ENCODE results near the gene CHD3.

The CHD3 gene

DNA sequence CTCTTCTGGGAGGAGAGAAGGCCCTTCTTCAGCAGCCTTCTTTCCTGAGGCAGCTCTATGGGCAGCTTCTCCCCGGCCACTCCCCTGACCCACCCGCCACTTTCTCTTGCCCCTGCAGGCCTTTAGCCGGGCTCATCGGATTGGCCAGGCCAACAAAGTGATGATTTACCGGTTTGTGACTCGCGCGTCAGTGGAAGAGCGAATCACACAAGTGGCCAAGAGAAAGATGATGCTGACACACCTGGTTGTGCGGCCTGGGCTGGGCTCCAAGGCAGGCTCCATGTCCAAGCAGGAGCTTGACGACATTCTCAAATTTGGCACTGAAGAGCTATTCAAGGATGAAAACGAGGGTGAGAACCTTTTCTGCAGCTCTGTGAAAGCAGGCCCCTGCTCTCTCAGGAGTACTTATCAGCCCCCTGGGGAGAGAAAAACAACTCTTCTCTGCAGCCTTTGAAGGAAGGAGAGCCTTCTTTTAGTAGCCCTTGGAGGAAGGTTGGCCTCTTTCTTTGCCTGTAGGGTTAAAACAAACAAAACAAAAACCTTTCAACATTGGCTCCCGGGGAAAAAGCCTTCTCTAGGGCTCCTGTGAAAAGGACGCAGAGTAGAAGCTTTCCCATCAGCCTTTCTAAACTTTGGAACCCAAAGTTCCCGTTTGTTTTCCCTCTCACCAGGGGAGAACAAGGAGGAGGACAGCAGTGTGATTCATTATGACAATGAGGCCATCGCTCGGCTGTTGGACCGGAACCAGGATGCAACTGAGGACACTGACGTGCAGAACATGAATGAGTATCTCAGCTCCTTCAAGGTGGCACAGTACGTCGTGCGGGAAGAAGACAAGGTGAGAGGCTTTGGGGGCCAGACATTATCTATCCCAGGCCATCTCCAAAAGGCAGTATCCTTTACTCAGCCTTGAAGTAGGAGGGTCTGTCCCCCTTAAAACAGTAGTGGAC is 14.8 kb downstream of the CHD3 start:
- no peak for DNase-seq

DNA sequence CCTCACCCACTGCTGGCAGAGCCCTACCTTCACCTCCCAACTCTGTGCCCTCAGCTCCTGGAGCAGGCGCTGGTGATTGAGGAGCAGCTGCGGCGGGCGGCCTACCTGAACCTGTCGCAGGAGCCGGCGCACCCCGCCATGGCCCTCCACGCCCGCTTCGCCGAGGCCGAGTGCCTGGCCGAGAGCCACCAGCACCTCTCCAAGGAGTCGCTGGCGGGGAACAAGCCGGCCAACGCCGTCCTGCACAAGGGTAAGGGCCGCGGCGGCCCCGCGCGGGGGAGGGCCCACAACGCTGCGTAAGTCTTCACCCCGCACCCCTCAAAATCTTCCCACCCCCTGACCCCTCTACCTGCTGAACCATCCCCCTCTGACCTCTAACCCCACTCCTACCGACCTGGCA is 20.5 kb downstream of the CHD3 start:
- no peak for DNase-seq

DNA sequence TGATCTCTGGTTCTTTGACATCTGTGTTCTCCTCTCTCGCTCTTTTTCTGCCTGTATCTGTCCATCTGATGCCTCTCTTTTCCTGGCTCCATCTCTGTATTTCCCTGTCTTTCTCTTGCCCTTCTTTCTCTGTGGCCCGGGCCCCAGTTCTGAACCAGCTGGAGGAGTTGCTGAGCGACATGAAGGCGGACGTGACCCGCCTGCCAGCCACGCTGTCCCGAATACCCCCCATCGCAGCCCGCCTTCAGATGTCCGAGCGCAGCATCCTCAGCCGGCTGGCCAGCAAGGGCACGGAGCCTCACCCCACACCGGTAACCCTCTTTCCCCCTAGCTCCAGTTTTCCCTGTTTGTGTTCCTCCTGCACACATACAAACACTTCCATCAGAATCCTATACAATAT is 21.7 kb downstream of the CHD3 start:
- no peak for DNase-seq

GRCh38 chr17:7910711-7911110 is 22.1 kb downstream of the CHD3 start:
- no peak for DNase-seq

DNA sequence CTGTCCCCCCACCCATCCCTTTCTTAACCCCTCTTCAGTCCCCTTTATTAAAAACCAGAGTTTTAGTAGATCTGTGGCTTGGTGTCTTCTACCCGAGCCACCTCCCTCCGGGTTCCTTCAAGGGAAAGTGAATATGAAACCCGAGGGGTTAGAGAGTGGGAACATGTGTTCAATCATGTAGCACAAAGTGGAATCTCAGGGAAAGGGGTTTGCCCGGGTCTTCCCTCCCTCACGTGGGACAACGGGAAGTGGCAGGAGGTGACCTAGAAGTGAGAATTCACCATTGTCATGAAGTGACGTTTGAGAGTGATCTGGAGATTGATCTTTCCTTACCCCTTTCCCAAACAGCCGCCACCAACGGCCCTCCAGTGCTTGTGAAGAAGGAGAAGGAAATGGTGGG is 22.5 kb downstream of the CHD3 start:
- no peak for DNase-seq

DNA sequence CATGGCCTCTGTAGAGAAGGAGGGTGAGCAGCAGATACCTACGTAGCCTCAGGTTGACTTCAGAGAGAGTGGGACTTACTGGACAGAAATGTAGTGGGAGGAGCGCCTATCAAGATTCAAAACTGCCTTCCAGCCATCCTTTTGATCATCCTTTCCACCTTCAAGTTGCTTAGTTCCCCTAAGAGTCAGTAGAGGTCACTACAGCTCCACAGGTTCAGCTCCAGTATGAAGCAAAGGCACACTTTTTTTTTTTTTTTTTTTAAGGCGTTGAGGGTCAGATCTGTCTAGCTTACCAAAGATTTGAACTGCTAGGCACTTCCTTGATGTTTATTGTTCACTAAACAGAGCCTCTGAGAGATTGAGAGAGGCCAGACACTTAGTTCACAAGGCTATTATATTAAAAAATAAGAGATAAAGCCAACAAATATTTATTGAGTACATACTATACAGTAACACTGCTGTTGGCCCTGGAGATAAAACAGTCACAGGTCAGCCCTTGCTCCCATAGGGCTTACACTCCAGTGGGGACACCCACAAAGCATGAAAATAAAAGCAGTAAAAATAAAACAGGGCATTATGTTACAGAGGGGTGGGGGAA is 24.4 kb downstream of the CHD3 start:
- DNase-seq = peak; percentile 33

DNA sequence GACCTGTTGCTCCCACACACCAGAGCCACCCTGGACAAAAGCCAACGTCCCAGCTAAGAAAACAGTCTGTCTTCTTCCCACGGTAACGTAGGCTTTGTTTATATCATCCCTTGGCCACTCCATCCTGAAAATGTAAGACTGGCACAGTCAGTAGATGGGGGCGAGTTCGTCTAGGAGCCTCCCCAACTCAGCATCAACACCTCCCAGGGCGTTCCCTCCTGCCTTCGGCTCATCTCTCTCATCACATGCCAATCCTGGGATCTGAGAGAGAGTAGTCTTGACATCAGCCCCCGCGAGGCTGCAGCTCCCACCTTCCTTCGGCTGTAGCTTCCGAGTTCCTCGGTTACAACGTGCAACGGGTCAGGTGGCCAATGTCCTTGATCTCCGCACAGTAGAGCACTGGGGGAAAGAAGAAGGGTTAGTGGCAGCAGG is 26.6 kb downstream of the CHD3 start:
- no peak for DNase-seq

- peak; percentile 92 for DNase-seq
Measured at GRCh38 chr17:7915611-7916384, 27.2 kb downstream of the CHD3 start, which contains the start of gene RNF227. Gene RNF227 (minus strand): TSS chr17:7916289. CDS start chr17:7916195, 94 bp downstream.

DNA sequence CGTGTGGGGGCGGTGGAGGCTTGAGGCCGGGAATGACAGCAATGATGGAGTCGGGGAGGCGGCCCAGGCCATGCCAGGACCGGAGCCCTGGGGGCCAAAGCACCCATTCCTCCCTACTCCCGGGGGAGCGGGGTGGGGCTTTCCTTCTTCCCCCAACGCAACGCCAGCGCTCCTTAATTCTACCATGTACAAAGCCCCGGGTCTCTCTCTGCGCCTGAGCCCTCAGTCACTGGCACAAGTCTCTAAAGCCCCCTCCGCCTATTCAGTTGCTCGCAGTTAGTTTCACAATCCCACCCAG is 27.7 kb downstream of the CHD3 start:
- DNase-seq = no peak

DNA sequence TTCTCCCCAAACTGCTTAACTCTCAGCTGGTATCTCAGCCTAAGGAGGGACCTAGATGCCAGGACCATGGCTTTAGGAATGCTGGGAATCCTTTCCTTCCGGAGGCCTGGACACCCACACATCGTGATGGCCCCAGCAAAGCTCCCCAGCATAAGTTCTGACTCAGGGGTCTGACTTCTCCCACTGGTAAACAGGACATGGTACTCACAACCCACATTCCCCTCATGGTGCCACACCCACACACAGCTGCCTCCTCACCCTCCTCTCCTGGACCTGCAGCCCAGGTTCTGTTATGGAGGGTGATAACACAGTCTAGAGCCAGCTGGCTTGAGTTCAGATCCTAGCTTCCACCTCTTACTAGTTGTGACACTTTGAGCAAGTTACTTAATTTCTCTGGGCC is 28.2 kb downstream of the CHD3 start:
- no peak for DNase-seq

DNA sequence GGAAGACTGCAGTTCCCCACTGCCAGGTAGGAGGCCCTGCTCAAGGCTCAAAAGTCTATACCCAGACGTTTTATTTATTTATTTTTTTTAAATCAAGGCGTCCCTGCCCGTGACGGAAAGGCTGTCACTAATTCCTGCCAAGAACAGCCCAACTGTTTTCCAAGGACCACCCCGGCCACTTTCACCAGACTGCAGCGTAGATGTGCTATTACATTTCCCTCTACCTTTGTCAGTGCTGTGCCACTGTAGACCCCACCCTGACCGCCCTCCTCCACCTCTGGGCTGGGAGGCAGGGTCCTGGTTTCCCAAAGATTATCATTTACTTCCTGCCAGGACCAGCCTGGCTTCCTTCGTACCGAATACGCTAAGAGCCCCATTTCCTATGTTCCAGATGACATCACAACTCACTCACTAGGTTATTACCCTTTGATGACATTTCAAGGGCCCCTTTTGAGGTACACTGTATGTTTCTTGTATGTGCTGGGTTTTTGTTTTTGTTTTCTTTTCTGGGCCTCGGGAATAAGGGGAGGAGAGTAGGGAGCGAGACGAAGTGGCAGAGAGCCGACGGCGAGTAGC is 33.8 kb downstream of the CHD3 start:
- DNase-seq = no peak

DNA sequence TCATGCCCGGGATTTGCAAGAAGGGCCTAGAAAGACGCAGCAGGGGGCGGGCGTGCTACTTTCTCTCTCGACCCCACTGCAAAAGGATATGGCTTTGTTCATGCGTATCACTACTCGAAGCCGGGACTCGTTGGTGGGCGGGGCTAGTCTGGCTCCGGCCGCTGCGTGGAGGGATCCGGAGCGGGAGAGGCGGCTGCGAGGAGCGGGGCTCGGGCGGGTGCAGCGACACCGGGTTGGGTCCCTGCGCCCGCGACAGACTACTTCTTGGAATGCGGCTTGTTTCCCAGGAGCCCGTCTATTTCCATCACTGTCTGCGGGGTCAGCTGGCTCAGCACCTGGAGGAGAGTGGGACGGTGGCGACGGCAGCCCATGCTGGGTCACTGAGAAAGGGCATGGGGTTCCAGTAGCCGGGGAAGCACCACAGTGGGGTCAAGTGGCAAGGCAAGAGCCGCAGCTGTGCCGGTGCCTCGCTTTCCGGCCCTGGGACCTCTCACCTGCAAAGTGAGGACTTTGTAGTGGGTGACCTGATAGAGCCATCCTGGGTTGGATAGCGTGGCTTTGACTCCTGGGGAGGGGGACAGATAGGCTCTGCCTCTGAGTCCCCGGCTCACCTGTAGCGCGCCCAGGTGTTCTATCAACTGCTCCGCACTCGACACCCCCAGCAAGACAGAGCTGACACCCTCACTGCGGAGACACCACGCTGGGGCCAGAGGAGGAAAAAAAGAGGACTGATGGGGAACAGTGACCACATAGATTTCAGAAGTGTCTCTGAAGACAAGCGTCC is 34.4 kb downstream of the CHD3 start:
- DNase-seq = no peak

DNA sequence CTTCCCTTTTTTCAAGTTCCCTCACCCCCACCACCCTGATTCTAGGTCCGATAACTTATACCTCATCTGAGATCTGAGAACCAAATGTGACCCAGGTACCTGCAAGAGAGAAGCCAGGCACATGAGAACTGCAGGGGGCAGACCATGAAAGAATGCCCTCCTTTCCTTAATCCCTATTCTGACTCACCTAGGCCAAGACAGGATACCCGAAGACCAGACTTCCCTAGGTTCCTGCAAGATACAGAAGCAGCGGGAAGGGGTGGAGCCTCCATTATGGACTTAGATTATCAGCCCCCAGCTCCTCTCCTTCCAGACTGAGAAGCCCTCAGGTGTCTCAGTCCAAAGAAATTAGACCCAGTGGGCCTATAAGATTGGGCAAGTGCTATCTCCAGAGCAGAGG is 39.0 kb downstream of the CHD3 start:
- no peak for DNase-seq

- DNase-seq = peak; percentile 55
Measured at GRCh38 chr17:7929158-7930023, 40.8 kb downstream of the CHD3 start, which contains the start of gene KCNAB3. Gene KCNAB3 (minus strand): TSS chr17:7929856. CDS start chr17:7929435, 421 bp downstream.

GRCh38 chr17:7930841-7931631 is 42.4 kb downstream of the CHD3 start:
- DNase-seq = no peak

- DNase-seq = peak; percentile 95
Measured at GRCh38 chr17:7931709-7932482, 43.3 kb downstream of the CHD3 start, which contains the start of the genes CNTROB and TRAPPC1. Gene CNTROB (plus strand): TSS chr17:7932206. CDS start chr17:7933080, 874 bp downstream. Gene TRAPPC1 (minus strand): TSS chr17:7931946. CDS start chr17:7931829, 117 bp downstream.

GRCh38 chr17:7932483-7932891 is 43.9 kb downstream of the CHD3 start:
- no peak for DNase-seq

DNA sequence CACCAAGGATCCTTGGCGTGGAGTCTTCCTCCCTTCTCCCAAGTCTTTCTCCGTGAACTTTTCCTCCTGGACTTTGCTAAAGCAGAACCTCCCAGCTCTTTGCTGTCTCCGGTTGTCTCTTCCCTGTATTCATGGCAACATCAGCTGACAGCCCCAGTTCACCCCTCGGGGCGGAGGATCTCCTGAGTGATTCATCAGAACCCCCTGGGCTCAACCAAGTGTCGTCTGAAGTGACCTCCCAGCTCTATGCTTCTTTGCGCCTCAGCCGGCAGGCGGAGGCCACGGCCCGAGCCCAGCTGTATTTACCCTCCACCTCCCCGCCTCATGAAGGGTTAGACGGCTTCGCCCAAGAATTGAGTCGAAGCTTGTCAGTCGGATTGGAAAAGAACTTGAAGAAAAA is 44.4 kb downstream of the CHD3 start:
- no peak for DNase-seq

- DNase-seq = no peak
Measured at GRCh38 chr17:7935859-7936258, 47.3 kb downstream of the CHD3 start.

All from NCI-H446 treated with DMSO at 0.1 percent for 48 hours (cell line).